GM23338 (cell line): Measurements from ENCODE around the gene HSPG2. TPM values are rescaled to one million over a fixed set of nuclear protein-coding genes. Genes with fewer than 3 reads are reported as not detected.

Source experiments
- ATAC-seq: fragments of 200-7000 bp; cut with Tn5 transposase; 3 replicates; pipeline ENCODE4 v1.9.1; 2020
- DNase-seq: peaks from one replicate; pipeline ENCODE4 v3.0.0-alpha.2; 2015; ENCODE audit warnings: low spot score
- H2AFZ ChIP-seq: fragments of 200-600 bp; sonication (generic); 2 replicates; pipeline ENCODE4 v1.8.0; 2016; ENCODE audit warnings: antibody characterized with exemption, mild to moderate bottlenecking, moderate library complexity
- H3F3A ChIP-seq: fragments of 200-600 bp; sonication (generic); replicated peaks from 2 replicates; pipeline ENCODE4 v1.8.0; 2017; ENCODE audit warnings: antibody characterized with exemption, mixed run types, low read depth
- H3K27ac ChIP-seq: fragments of 200-600 bp; sonication (generic); 2 replicates; pipeline ENCODE4 v1.6.1; 2016; ENCODE audit warnings: low read depth
- H3K27me3 ChIP-seq: fragments of 200-600 bp; sonication (generic); 2 replicates; pipeline ENCODE4 v1.8.0; 2016; ENCODE audit warnings: mild to moderate bottlenecking, mixed run types, moderate library complexity; ENCODE audit not compliant: insufficient read depth
- H3K36me3 ChIP-seq: fragments of 200-600 bp; sonication (generic); 2 replicates; pipeline ENCODE4 v1.8.0; 2016; ENCODE audit warnings: mild to moderate bottlenecking; ENCODE audit not compliant: insufficient read depth
- H3K4me1 ChIP-seq: fragments of 200-600 bp; sonication (generic); 2 replicates; pipeline ENCODE4 v1.8.0; 2016; ENCODE audit warnings: mild to moderate bottlenecking, moderate library complexity; ENCODE audit not compliant: insufficient read depth
- H3K4me2 ChIP-seq: fragments of 200-600 bp; sonication (generic); 2 replicates; pipeline ENCODE4 v1.7.1; 2017; ENCODE audit warnings: mixed run types
- H3K4me3 ChIP-seq: fragments of 200-600 bp; sonication (generic); 2 replicates; pipeline ENCODE4 v1.6.1; 2016; ENCODE audit warnings: mixed run types
- H3K79me2 ChIP-seq: fragments of 200-600 bp; sonication (generic); replicated peaks from 2 replicates; pipeline ENCODE4 v1.8.0; 2017; ENCODE audit warnings: mild to moderate bottlenecking; ENCODE audit not compliant: insufficient read depth
- H3K9me2 ChIP-seq: fragments of 200-600 bp; sonication (generic); 2 replicates; pipeline ENCODE4 v1.8.0; 2017; ENCODE audit not compliant: insufficient read depth
- H4K20me1 ChIP-seq: fragments of 200-600 bp; sonication (generic); replicated peaks from 2 replicates; pipeline ENCODE4 v1.8.0; 2017; ENCODE audit warnings: mild to moderate bottlenecking; ENCODE audit not compliant: insufficient read depth
- H3K27ac Mint-ChIP-seq: 2 replicates; pipeline ENCODE4 v1.8.0; 2020; ENCODE audit warnings: inconsistent platforms, mild to moderate bottlenecking, moderate library complexity, mixed read lengths
- H3K27me3 Mint-ChIP-seq: 3 replicates; pipeline ENCODE4 v1.8.0; 2022; ENCODE audit warnings: low read depth, mild to moderate bottlenecking, moderate library complexity, mixed read lengths, inconsistent platforms; ENCODE audit not compliant: insufficient read depth, poor library complexity
- H3K36me3 Mint-ChIP-seq: 3 replicates; pipeline ENCODE4 v1.8.0; 2021; ENCODE audit warnings: low read depth, mild to moderate bottlenecking, inconsistent platforms, moderate library complexity, mixed read lengths
- H3K4me1 Mint-ChIP-seq: 3 replicates; pipeline ENCODE4 v1.8.0; 2020; ENCODE audit warnings: mild to moderate bottlenecking, inconsistent platforms, mixed read lengths
- H3K4me3 Mint-ChIP-seq: 3 replicates; pipeline ENCODE4 v1.8.0; 2021; ENCODE audit warnings: moderate library complexity, mild to moderate bottlenecking, inconsistent platforms, mixed read lengths
- H3K9me3 Mint-ChIP-seq: 3 replicates; pipeline ENCODE4 v1.8.0; 2020; ENCODE audit warnings: moderate library complexity, mild to moderate bottlenecking, inconsistent platforms, mixed read lengths
- EZH2phosphoT487 ChIP-seq: fragments of 200-600 bp; sonication (generic); IDR thresholded peaks from one replicate; pipeline ENCODE4 v1.8.1; 2018; ENCODE audit warnings: antibody characterized with exemption; ENCODE audit not compliant: unreplicated experiment
- POLR2AphosphoS5 ChIP-seq: IDR thresholded peaks from 2 replicates; pipeline ENCODE4 v1.6.1; 2016; ENCODE audit warnings: antibody characterized with exemption, low read depth
- STAT1 ChIP-seq: IDR thresholded peaks from one replicate; pipeline ENCODE4 v1.6.1; 2016; ENCODE audit warnings: antibody characterized with exemption; ENCODE audit not compliant: unreplicated experiment
- ZNF114 ChIP-seq: fragments of 250-450 bp; sonication (Bioruptor Pico); IDR thresholded peaks from 2 replicates; pipeline ENCODE4 v1.5.0; 2020; ENCODE audit warnings: mild to moderate bottlenecking, moderate library complexity
- ZNF331 ChIP-seq: fragments of 250-450 bp; sonication (Bioruptor Pico); IDR thresholded peaks from 2 replicates; pipeline ENCODE4 v1.5.0; 2020; ENCODE audit warnings: low read depth, mild to moderate bottlenecking, moderate library complexity
- ZNF462 ChIP-seq: fragments of 250-450 bp; sonication (Bioruptor Pico); IDR thresholded peaks from 2 replicates; pipeline ENCODE4 v1.5.0; 2020; ENCODE audit warnings: mild to moderate bottlenecking, moderate library complexity
- polyA plus RNA-seq: library from polyadenylated mRNA; unstranded; fragments of >200 nt; fragmentation: Nextera tagmentation; extraction: Ambion mirVana; gene quantifications from 2 replicates; pipeline ENCODE4 v1.2.1, GENCODE V29; 2016
- total RNA-seq: library from RNA; depleted of rRNA; stranded (reverse); fragments of >200 nt; shearing (Covaris generic); gene quantifications from 2 replicates; pipeline ENCODE4 v1.2.3, GENCODE V29; 2014
- TF ChIP-seq, protein P1 (sequence below): IDR thresholded peaks from 2 replicates; pipeline ENCODE4 v1.6.1; 2016; ENCODE audit warnings: antibody characterized with exemption

Gene HSPG2
- total and polyA plus RNA-seq, 2 experiments from 2014 or later, result 14.9 to 70.8 TPM

GRCh38 chr1:21901473-21901847, 35.6 kb downstream of the HSPG2 start:
- TF ChIP-seq ZNF331 (CRISPR knock-in tag) (no peak), ZNF114 (CRISPR knock-in tag) (no peak), EZH2phosphoT487 (no peak), STAT1 (no peak), POLR2AphosphoS5 (no peak), ZNF462 (CRISPR knock-in tag) (no peak)
- TF ChIP-seq, protein P1, sequence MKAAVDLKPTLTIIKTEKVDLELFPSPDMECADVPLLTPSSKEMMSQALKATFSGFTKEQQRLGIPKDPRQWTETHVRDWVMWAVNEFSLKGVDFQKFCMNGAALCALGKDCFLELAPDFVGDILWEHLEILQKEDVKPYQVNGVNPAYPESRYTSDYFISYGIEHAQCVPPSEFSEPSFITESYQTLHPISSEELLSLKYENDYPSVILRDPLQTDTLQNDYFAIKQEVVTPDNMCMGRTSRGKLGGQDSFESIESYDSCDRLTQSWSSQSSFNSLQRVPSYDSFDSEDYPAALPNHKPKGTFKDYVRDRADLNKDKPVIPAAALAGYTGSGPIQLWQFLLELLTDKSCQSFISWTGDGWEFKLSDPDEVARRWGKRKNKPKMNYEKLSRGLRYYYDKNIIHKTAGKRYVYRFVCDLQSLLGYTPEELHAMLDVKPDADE, result no peak
- H3K4me3 ChIP-seq, result no peak overlapping the region
- Mint-ChIP-seq H3K4me3 (no peak overlapping the region), H3K4me1 (peaks cover 25% of the 10 kb centered on the region), H3K27me3 (peaks cover 15% of the 10 kb centered on the region), H3K27ac (peak overlapping the region; percentile 81; the same call in 1 of the 2 replicates), H3K9me3 (no peaks in the 10 kb centered on the region), H3K36me3 (no peaks in the 10 kb centered on the region; the same call in 2 of the 3 replicates)
- no peak overlapping the region for H3K4me2 ChIP-seq
- no peaks in the 10 kb centered on the region for H3F3A ChIP-seq
- no peaks in the 10 kb centered on the region for H3K9me2 ChIP-seq
- no peak for DNase-seq
- H3K27me3 ChIP-seq, result no peaks in the 10 kb centered on the region
- ATAC-seq, result peak; percentile 16
- no peaks in the 10 kb centered on the region; the same call in 1 of the 2 replicates for H3K4me1 ChIP-seq
- H3K27ac ChIP-seq, result no peak overlapping the region
- no peaks in the 10 kb centered on the region for H3K79me2 ChIP-seq
- H2AFZ ChIP-seq, result no peak overlapping the region
- H4K20me1 ChIP-seq, result no peaks in the 10 kb centered on the region
- H3K36me3 ChIP-seq, result no peaks in the 10 kb centered on the region
